Measurements from ENCODE around the gene MICAL3. TPM values are rescaled to one million over a fixed set of nuclear protein-coding genes. Genes with fewer than 3 reads are reported as not detected.
A peak's percentile ranks its signal among the peaks of the same experiment; 100 is the strongest.

Gene MICAL3
- total and polyA plus RNA-seq, 4 donors: 4.4 to 30.7 (median 15.4) TPM

- Histone ChIP-seq H3K4me1 (ENCODE audit: control insufficient read depth in 5 of 5, insufficient read depth in 5 of 5, low read length in 5 of 5) (peaks cover 0 to 8% (median 4%) of the 10 kb centered on the region in 5 donors), H3K9me3 (ENCODE audit: control insufficient read depth in 4 of 4, insufficient read depth in 3 of 4, low read length in 3 of 4) (peaks cover 0 to 6% (median 0%) of the 10 kb centered on the region in 4 donors), H3K4me3 (no peak overlapping the region), H3K27me3 (ENCODE audit: control insufficient read depth in 3 of 3, insufficient read depth in 3 of 3, low read length in 2 of 3) (peaks cover 0 to 5% (median 0%) of the 10 kb centered on the region in 3 donors), H3K27ac (ENCODE audit: low read depth in 1 of 2, low read length in 1 of 2) (no peak overlapping the region), H3K36me3 (ENCODE audit: control insufficient read depth in 4 of 4, insufficient read depth in 4 of 4, low read length in 4 of 4) (no peaks in the 10 kb centered on the region), H3K9ac (ENCODE audit: insufficient read depth in 1 of 2, low read length in 2 of 2) (no peak overlapping the region)
- no peak for TF ChIP-seq CTCF (IDR thresholded peaks at IDR 0.05; ENCODE audit: control extremely low read depth, extremely low read depth)
- DNase-seq (no peak), ATAC-seq (ENCODE audit: insufficient read depth, low FRiP score) (no peak)
- 93 to 95% methylated on average over 7 of the region's 7 CpGs for WGBS, 2 donors
Observed at GRCh38 chr22:18063306-18063705, 38.9 kb upstream of the MICAL3 start.

- no peak for DNase-seq
- H3K36me3 ChIP-seq (ENCODE audit: control insufficient read depth in 4 of 4, insufficient read depth in 4 of 4, low read length in 4 of 4): no peaks in the 10 kb centered on the region
- no peak overlapping the region for H3K27ac ChIP-seq (ENCODE audit: low read depth in 1 of 2, low read length in 1 of 2)
- WGBS, 2 donors: 93 to 100% methylated on average over 3 of the region's 3 CpGs
- H3K4me1 ChIP-seq (ENCODE audit: control insufficient read depth in 5 of 5, insufficient read depth in 5 of 5, low read length in 5 of 5): peaks cover 0 to 8% (median 5%) of the 10 kb centered on the region in 5 donors
- no peak overlapping the region for H3K9ac ChIP-seq (ENCODE audit: insufficient read depth in 1 of 2, low read length in 2 of 2)
- TF ChIP-seq CTCF (IDR thresholded peaks at IDR 0.05; ENCODE audit: control extremely low read depth, extremely low read depth): no peak
- peaks cover 0 to 2% (median 0%) of the 10 kb centered on the region in 4 donors for H3K9me3 ChIP-seq (ENCODE audit: control insufficient read depth in 4 of 4, insufficient read depth in 3 of 4, low read length in 3 of 4)
- no peak for ATAC-seq (ENCODE audit: insufficient read depth, low FRiP score)
- peaks cover 0 to 5% (median 0%) of the 10 kb centered on the region in 3 donors for H3K27me3 ChIP-seq (ENCODE audit: control insufficient read depth in 3 of 3, insufficient read depth in 3 of 3, low read length in 2 of 3)
- H3K4me3 ChIP-seq: no peak overlapping the region
Observed at GRCh38 chr22:18062421-18062820, 38.1 kb upstream of the MICAL3 start.

GRCh38 chr22:18060646-18061620 lies 36.6 kb upstream of the MICAL3 start:
- peak overlapping the region in 1 of 2 donors; percentile 5 for H3K27ac ChIP-seq (ENCODE audit: low read depth in 1 of 2, low read length in 1 of 2)
- ATAC-seq (ENCODE audit: insufficient read depth, low FRiP score): peak; percentile 15

More at GRCh38 chr22:18060646-18061620, 36.6 kb upstream of the MICAL3 start:
- Histone ChIP-seq H3K27me3 (ENCODE audit: control insufficient read depth in 3 of 3, insufficient read depth in 3 of 3, low read length in 2 of 3) (peaks cover 0 to 2% (median 0%) of the 10 kb centered on the region in 3 donors), H3K4me1 (ENCODE audit: control insufficient read depth in 5 of 5, insufficient read depth in 5 of 5, low read length in 5 of 5) (peaks cover 0 to 10% (median 8%) of the 10 kb centered on the region in 5 donors), H3K9ac (ENCODE audit: insufficient read depth in 1 of 2, low read length in 2 of 2) (no peak overlapping the region), H3K4me3 (no peak overlapping the region), H3K36me3 (ENCODE audit: control insufficient read depth in 4 of 4, insufficient read depth in 4 of 4, low read length in 4 of 4) (no peaks in the 10 kb centered on the region), H3K9me3 (ENCODE audit: control insufficient read depth in 4 of 4, insufficient read depth in 3 of 4, low read length in 3 of 4) (peaks cover 0 to 2% (median 0%) of the 10 kb centered on the region in 4 donors)
- TF ChIP-seq CTCF (IDR thresholded peaks at IDR 0.05; ENCODE audit: control extremely low read depth, extremely low read depth): no peak
- 71 to 88% methylated on average over 13 of the region's 13 CpGs for WGBS, 2 donors
- peak in 1 of 3 donors; percentile 29 for DNase-seq
